ENCODE data around the gene UBN1.

UBN1 gene

GRCh38 chr16:4904942-4905615, 57.8 kb downstream of the UBN1 start:
- Histone ChIP-seq H2BK5ac (ENCODE audit: low read depth, low read length, poor library complexity, severe bottlenecking) (no peak overlapping the region), H3K9ac (ENCODE audit: low read length) (no peak overlapping the region), H3K36me3 (ENCODE audit: control insufficient read depth in 1 of 2, insufficient read depth in 2 of 2, low read depth in 1 of 2, low read length in 2 of 2) (peaks cover 20 to 76% of the 10 kb centered on the region in 2 experiments), H2BK15ac (ENCODE audit: low read depth, poor library complexity, severe bottlenecking) (no peak overlapping the region), H4K91ac (ENCODE audit: low read length) (no peak overlapping the region), H2AK5ac (ENCODE audit: low read length, severe bottlenecking) (no peak overlapping the region), H3K14ac (ENCODE audit: low read length in 2 of 2) (no peak overlapping the region), H3K79me1 (replicated peaks; ENCODE audit: low read length, poor library complexity, severe bottlenecking) (no peaks in the 10 kb centered on the region), H3K18ac (ENCODE audit: low read depth in 1 of 2, low read length in 2 of 2) (no peak overlapping the region), H3K27me3 (ENCODE audit: control insufficient read depth in 1 of 2, insufficient read depth in 1 of 2, low read length in 2 of 2) (no peaks in the 10 kb centered on the region), H2BK120ac (ENCODE audit: low read depth, low read length) (no peak overlapping the region), H3K23ac (ENCODE audit: low read length in 2 of 2) (no peak overlapping the region), H4K8ac (ENCODE audit: low read length) (no peak overlapping the region), H2AFZ (ENCODE audit: low read depth, low read length) (no peak overlapping the region), H3K4me3 (ENCODE audit: insufficient read depth in 1 of 2, low read depth in 1 of 2, low read length in 2 of 2) (no peak overlapping the region), H2BK12ac (ENCODE audit: low read length in 2 of 2) (no peak overlapping the region), H3K4me1 (ENCODE audit: control insufficient read depth, insufficient read depth, low read depth, low read length) (peaks cover 4% of the 10 kb centered on the region), H3K4ac (ENCODE audit: low read depth in 1 of 2, low read length in 2 of 2) (no peak overlapping the region), H3K4me2 (ENCODE audit: low read length, poor library complexity, severe bottlenecking) (no peak overlapping the region), H3K27ac (ENCODE audit: low read length, poor library complexity, severe bottlenecking) (no peak overlapping the region), H3K9me3 (ENCODE audit: control insufficient read depth, low read length) (no peaks in the 10 kb centered on the region)
- no peak for DNase-seq
- WGBS, result 89% methylated on average over 9 of the region's 14 CpGs

DNA sequence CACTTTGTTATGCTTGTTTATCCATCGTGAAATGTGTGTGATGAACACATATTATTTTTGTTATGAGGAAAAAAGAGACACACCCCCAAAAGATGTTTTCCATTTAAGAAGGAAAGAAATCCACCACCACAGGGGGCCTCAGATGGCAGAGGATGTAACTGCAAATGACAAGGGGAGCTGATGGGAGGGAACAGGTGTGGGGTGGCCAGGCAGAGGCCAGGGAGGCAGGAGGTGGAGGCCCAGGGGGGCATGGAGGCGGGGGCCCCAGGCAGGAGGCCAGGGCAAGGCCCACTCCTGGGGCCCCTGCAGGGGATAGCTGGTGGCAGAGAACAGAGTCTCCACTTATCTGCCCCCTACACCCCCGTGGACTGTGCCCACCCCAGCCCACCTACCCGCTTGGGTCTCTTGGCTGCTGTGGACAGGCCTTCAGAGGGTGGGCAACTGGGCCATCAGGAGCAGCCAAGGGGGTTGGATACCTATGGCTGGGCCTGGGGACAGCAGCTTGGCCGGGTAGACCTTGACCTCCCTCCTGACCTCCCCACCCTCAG, 61.6 kb downstream of the UBN1 start:
- H3K4me1 ChIP-seq (ENCODE audit: control insufficient read depth, insufficient read depth, low read depth, low read length), result peaks cover 10% of the 10 kb centered on the region
- no peak overlapping the region for H3K4ac ChIP-seq (ENCODE audit: low read depth in 1 of 2, low read length in 2 of 2)
- H4K91ac ChIP-seq (ENCODE audit: low read length), result no peak overlapping the region
- H3K36me3 ChIP-seq (ENCODE audit: control insufficient read depth in 1 of 2, insufficient read depth in 2 of 2, low read depth in 1 of 2, low read length in 2 of 2), result peaks cover 13 to 56% of the 10 kb centered on the region in 2 experiments
- H2BK120ac ChIP-seq (ENCODE audit: low read depth, low read length), result no peak overlapping the region
- H3K9me3 ChIP-seq (ENCODE audit: control insufficient read depth, low read length), result no peaks in the 10 kb centered on the region
- no peaks in the 10 kb centered on the region for H3K27me3 ChIP-seq (ENCODE audit: control insufficient read depth in 1 of 2, insufficient read depth in 1 of 2, low read length in 2 of 2)
- no peak overlapping the region for H3K4me2 ChIP-seq (ENCODE audit: low read length, poor library complexity, severe bottlenecking)
- H3K23ac ChIP-seq (ENCODE audit: low read length in 2 of 2), result no peak overlapping the region
- no peak overlapping the region for H2BK15ac ChIP-seq (ENCODE audit: low read depth, poor library complexity, severe bottlenecking)
- no peak overlapping the region for H2BK5ac ChIP-seq (ENCODE audit: low read depth, low read length, poor library complexity, severe bottlenecking)
- H3K14ac ChIP-seq (ENCODE audit: low read length in 2 of 2), result no peak overlapping the region
- peaks cover 4% of the 10 kb centered on the region for H3K79me1 ChIP-seq (replicated peaks; ENCODE audit: low read length, poor library complexity, severe bottlenecking)
- H3K4me3 ChIP-seq (ENCODE audit: insufficient read depth in 1 of 2, low read depth in 1 of 2, low read length in 2 of 2), result no peak overlapping the region
- DNase-seq, result no peak
- H2AFZ ChIP-seq (ENCODE audit: low read depth, low read length), result no peak overlapping the region
- 84% methylated on average over 4 of the region's 5 CpGs for WGBS
- H3K18ac ChIP-seq (ENCODE audit: low read depth in 1 of 2, low read length in 2 of 2), result no peak overlapping the region
- H3K9ac ChIP-seq (ENCODE audit: low read length), result no peak overlapping the region
- no peak overlapping the region for H2BK12ac ChIP-seq (ENCODE audit: low read length in 2 of 2)
- H2AK5ac ChIP-seq (ENCODE audit: low read length, severe bottlenecking), result no peak overlapping the region
- no peak overlapping the region for H3K27ac ChIP-seq (ENCODE audit: low read length, poor library complexity, severe bottlenecking)
- no peak overlapping the region for H4K8ac ChIP-seq (ENCODE audit: low read length)

DNA sequence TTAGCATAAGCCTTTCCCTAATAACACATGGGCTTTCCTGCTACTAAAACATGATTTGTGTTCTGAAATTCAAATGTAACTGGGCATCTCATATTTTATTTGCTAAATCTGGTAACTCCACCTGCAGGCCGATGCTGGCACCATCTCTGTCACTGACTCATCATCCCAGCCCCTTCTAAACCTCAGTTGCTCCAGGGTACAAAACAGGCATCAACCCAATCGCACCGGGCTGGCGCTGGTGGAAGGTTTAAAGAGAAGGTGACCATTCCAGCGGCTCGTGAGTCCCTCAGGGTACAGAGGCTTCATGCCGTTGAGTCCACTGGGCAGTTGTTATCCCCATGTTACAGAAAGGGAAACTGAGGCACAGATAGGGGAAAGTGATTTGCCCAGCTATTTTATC, 62.5 kb downstream of the UBN1 start:
- no peak overlapping the region for H2AK5ac ChIP-seq (ENCODE audit: low read length, severe bottlenecking)

DNA sequence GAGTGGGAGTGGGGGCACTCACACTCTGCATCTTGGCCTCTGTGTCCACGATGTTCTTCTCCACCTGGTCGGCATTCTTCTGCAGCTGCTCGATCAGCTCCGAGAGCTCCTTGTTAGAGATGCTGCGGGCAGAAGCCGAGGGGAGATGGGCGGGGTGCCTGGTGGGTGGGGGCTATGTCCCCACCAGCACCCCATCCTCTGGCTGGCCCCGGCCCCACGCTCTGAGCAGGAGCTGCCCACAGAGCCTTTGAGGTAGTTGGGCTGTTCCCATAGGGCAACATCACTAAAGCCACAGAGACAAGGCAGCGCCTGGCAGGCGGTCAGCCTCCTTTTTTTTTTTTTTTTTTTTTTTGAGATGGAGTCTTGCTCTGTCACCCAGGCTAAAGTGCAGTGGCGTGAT, 63.5 kb downstream of the UBN1 start:
- H2AFZ ChIP-seq (ENCODE audit: low read depth, low read length), result no peak overlapping the region
- H3K14ac ChIP-seq (ENCODE audit: low read length in 2 of 2), result no peak overlapping the region
- no peak overlapping the region for H3K27ac ChIP-seq (ENCODE audit: low read length, poor library complexity, severe bottlenecking)
- no peaks in the 10 kb centered on the region for H3K9me3 ChIP-seq (ENCODE audit: control insufficient read depth, low read length)
- no peak overlapping the region for H4K91ac ChIP-seq (ENCODE audit: low read length)
- no peak overlapping the region for H2AK5ac ChIP-seq (ENCODE audit: low read length, severe bottlenecking)
- H3K27me3 ChIP-seq (ENCODE audit: control insufficient read depth in 1 of 2, insufficient read depth in 1 of 2, low read length in 2 of 2), result no peaks in the 10 kb centered on the region
- no peak overlapping the region for H2BK5ac ChIP-seq (ENCODE audit: low read depth, low read length, poor library complexity, severe bottlenecking)
- no peak overlapping the region for H3K23ac ChIP-seq (ENCODE audit: low read length in 2 of 2)
- H3K18ac ChIP-seq (ENCODE audit: low read depth in 1 of 2, low read length in 2 of 2), result no peak overlapping the region
- peaks cover 13 to 47% of the 10 kb centered on the region in 2 experiments for H3K36me3 ChIP-seq (ENCODE audit: control insufficient read depth in 1 of 2, insufficient read depth in 2 of 2, low read depth in 1 of 2, low read length in 2 of 2)
- no peak overlapping the region for H4K8ac ChIP-seq (ENCODE audit: low read length)
- no peak overlapping the region for H2BK12ac ChIP-seq (ENCODE audit: low read length in 2 of 2)
- H3K9ac ChIP-seq (ENCODE audit: low read length), result no peak overlapping the region
- H3K4me1 ChIP-seq (ENCODE audit: control insufficient read depth, insufficient read depth, low read depth, low read length), result peaks cover 25% of the 10 kb centered on the region
- no peak overlapping the region for H2BK120ac ChIP-seq (ENCODE audit: low read depth, low read length)
- no peak overlapping the region for H3K4ac ChIP-seq (ENCODE audit: low read depth in 1 of 2, low read length in 2 of 2)
- H2BK15ac ChIP-seq (ENCODE audit: low read depth, poor library complexity, severe bottlenecking), result no peak overlapping the region
- no peak overlapping the region for H3K4me2 ChIP-seq (ENCODE audit: low read length, poor library complexity, severe bottlenecking)
- DNase-seq, result no peak
- no peak overlapping the region for H3K4me3 ChIP-seq (ENCODE audit: insufficient read depth in 1 of 2, low read depth in 1 of 2, low read length in 2 of 2)
- WGBS, result 91% methylated on average over 11 of the region's 12 CpGs
- peaks cover 6% of the 10 kb centered on the region for H3K79me1 ChIP-seq (replicated peaks; ENCODE audit: low read length, poor library complexity, severe bottlenecking)

More for the DNA sequence above, 62.5 kb downstream of the UBN1 start:
- H2AFZ ChIP-seq (ENCODE audit: low read depth, low read length), result no peak overlapping the region
- no peak overlapping the region for H3K23ac ChIP-seq (ENCODE audit: low read length in 2 of 2)
- peaks cover 6% of the 10 kb centered on the region for H3K79me1 ChIP-seq (replicated peaks; ENCODE audit: low read length, poor library complexity, severe bottlenecking)
- no peak overlapping the region for H3K14ac ChIP-seq (ENCODE audit: low read length in 2 of 2)
- no peak overlapping the region for H3K4ac ChIP-seq (ENCODE audit: low read depth in 1 of 2, low read length in 2 of 2)
- no peak overlapping the region for H3K18ac ChIP-seq (ENCODE audit: low read depth in 1 of 2, low read length in 2 of 2)
- no peak overlapping the region for H3K27ac ChIP-seq (ENCODE audit: low read length, poor library complexity, severe bottlenecking)
- H3K4me3 ChIP-seq (ENCODE audit: insufficient read depth in 1 of 2, low read depth in 1 of 2, low read length in 2 of 2), result no peak overlapping the region
- no peak overlapping the region for H4K91ac ChIP-seq (ENCODE audit: low read length)
- H3K4me1 ChIP-seq (ENCODE audit: control insufficient read depth, insufficient read depth, low read depth, low read length), result peaks cover 18% of the 10 kb centered on the region
- H3K36me3 ChIP-seq (ENCODE audit: control insufficient read depth in 1 of 2, insufficient read depth in 2 of 2, low read depth in 1 of 2, low read length in 2 of 2), result peaks cover 13 to 56% of the 10 kb centered on the region in 2 experiments
- no peaks in the 10 kb centered on the region for H3K27me3 ChIP-seq (ENCODE audit: control insufficient read depth in 1 of 2, insufficient read depth in 1 of 2, low read length in 2 of 2)
- H2BK15ac ChIP-seq (ENCODE audit: low read depth, poor library complexity, severe bottlenecking), result no peak overlapping the region
- no peak for DNase-seq
- no peak overlapping the region for H2BK12ac ChIP-seq (ENCODE audit: low read length in 2 of 2)
- no peak overlapping the region for H3K4me2 ChIP-seq (ENCODE audit: low read length, poor library complexity, severe bottlenecking)
- H4K8ac ChIP-seq (ENCODE audit: low read length), result no peak overlapping the region
- no peaks in the 10 kb centered on the region for H3K9me3 ChIP-seq (ENCODE audit: control insufficient read depth, low read length)
- H2BK120ac ChIP-seq (ENCODE audit: low read depth, low read length), result no peak overlapping the region
- no peak overlapping the region for H2BK5ac ChIP-seq (ENCODE audit: low read depth, low read length, poor library complexity, severe bottlenecking)
- no peak overlapping the region for H3K9ac ChIP-seq (ENCODE audit: low read length)
- WGBS, result 93% methylated on average over 7 of the region's 7 CpGs
